GM19395 (cell line): ENCODE results near the gene FCHSD2.

Experiments
- ATAC-seq: cut with Tn5 transposase; IDR thresholded peaks from one replicate; pipeline ENCODE4 v1.9.1; 2021; ENCODE audit warnings: mild to moderate bottlenecking, moderate library complexity; ENCODE audit not compliant: unreplicated experiment

Gene FCHSD2

DNA sequence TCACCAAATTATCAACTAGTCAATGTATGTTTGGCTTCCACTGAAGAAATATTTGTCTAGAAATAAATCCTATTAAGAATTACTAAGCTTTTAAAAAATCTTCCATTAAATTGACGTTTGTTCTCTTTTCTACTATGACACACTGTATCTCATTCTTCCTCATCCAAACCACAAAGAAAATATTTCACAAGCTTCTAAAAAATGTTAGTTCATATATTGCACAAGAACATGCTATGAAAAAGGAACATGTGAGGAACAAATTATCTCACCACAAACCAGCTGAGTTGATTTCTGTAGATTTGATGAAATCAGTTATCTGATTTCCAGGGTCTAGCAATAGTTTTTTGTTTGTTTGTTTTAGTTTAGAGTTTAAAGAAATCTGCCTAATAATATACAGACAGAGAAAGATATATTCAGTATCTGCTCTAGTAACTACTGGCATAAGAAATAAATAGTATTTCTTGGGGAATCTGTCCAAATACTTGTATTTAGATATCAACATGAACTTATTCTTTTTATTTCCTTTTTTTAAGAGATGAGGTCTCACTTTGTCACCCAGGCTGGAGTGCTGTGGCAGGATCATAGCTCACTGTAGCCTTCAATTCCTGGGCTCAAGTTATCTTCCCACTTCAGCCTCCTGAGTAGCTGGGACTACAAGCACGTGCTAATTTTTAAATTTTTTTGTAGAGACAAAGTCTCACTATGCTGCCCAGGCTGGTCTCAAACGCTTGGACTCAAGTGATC, 166.2 kb downstream of the FCHSD2 start:
- ATAC-seq = no peak

DNA sequence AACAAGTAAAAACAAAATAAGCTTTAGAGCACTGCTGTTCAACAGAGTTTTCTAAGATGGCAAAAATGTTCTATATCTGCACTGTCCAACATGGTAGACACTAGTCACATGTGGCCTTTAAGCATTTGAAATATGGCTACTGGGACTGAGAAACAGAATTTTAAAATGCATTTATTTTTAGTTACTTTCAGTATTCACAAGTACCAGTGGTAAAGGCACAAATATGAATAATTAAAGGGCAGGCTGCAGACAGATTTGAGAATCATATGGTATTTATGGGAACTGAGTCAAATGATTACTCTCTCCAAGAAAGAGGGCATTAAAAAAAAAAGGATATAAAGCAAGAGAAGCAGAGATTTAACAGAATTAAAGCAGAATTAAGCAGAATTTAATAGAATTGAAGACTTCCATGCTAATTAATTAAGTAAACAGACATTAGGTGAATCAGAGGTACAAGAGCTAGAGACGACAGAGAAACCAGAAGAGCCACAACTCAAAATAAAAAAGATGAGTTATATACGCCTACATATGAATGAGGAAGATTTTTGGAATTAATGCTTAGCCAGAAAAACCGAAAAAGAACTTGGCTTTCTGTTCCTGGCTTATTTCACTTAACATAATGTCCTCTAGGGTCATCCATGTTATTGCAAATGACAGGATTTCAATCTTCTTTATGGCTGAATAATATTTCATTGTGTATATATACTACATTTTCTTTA, 167.5 kb downstream of the FCHSD2 start:
- no peak for ATAC-seq

DNA sequence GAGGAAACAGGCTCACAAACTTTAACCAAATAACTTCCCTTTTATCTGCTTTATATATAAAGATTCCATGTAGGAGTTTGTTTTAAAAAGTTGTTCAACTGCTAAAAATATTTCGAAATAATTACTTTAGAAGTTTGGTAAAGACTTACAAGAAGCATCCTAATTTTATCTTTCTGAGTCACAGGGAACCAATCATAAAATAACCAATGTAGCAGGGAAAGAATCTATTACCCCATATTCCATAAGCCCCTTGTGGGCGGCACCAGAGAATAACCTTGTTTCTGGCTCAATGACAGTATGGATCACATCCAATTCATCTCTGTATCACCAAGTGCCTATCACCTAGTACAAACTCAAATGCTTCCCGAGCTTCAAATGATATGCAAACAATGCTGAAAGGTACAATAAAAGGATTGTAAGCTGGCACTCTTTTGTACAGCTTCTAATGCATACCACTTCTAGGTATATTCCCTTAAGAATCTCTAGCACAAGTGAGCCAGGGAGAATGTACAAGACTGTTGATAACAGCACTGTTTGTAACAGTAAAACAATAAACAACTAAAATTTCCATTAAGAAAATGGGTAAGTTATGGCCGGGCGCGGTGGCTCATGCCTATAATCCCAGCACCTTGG, 169.5 kb downstream of the FCHSD2 start:
- ATAC-seq = no peak

DNA sequence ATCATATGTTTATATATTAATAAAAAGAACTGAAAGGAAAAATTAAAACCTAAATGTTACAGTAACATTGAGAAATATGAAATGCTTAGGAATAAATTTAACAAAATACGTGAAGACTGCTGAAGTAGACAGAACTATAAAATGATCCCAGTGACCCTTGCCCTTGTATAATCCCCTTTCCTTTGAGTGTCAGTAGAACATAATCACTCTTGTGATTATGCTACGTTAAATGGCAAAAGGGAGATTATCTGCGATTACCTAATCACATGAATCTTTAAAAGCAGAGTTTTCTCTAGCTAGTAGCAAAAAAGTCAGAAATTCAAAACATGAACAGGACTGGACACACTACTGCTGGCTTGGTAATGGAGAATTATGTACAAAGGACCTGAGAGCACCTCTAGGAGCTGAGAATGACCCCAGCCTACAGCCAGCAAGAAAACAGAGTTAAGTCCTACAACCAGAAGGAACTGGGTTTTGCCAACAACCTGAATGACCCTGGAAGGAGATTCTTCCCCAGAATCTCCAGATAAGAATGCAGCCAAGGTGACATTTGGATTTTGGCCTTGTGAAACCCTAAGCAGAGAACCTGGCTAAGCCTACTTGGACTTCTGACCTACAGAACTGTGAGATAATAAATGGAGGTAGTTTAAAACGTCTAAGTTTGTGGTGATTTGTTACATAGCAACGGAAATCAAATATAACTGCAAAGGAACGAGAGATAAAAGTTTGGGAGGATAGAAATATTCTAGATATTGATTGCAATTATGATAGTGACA, 170.7 kb downstream of the FCHSD2 start:
- no peak for ATAC-seq

DNA sequence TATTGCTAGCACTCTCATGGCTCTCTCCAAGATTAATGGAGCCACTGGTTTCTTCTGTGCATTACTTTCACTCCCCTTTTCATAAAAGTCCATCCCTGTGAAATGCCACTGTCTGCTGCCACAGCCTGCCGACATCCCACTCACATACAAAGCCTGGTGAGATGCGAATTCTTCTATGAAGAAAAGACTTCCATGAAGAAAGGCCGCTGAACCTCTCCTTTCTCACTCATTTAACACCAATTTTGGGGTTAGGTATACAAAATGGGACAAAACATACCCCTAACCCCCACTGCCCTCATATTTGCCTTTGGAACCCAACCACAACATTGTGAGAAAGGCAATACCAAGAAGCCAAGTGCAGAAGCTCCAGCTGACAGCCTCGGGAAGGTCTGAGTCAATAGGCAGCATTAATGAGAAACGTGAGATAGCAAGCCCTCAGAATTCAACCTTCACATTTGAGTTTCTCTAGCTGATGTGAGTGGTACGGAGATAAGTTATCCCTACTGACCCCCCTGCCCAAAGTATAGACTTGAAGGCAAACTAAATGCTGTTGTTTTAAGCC, 171.5 kb downstream of the FCHSD2 start:
- ATAC-seq = no peak

DNA sequence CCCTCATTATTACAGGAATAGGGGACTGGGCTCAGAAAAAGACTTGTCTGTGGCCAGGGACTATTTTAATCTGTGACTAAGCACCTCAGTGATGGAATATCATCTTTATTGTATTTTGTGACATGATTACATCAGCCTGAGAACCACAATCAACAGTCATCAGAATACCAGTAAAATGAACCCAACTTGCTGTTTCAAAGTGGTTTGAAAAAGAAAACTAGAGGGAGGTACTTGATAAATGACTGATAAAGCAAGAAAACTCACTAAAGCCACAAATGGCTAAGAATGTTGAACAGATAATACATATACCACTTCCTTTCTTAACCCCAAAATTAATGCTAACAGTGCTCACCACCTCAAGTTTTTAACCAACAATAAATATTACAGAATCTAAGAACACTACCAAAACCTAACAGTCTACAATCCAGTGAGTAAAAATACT, 172.2 kb downstream of the FCHSD2 start:
- peak; percentile 83 for ATAC-seq

DNA sequence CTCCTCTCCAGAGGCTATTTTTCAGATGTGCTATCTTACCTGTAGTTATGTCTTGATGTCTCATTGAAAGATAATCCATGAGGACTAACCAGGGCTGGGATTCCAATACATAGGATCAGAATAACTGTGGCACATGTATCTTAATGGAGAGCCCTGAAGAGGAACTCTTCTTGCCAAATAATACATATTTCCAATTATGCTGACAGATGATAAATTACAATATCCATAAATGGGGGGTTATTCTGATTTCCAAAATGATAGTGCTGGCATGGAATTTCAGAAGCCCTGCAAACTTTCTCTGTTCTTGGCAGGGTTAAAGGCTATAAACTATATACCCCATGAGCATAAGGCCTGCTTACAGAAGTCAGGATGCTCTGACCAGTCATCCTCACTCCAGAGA, 173.7 kb downstream of the FCHSD2 start:
- no peak for ATAC-seq

DNA sequence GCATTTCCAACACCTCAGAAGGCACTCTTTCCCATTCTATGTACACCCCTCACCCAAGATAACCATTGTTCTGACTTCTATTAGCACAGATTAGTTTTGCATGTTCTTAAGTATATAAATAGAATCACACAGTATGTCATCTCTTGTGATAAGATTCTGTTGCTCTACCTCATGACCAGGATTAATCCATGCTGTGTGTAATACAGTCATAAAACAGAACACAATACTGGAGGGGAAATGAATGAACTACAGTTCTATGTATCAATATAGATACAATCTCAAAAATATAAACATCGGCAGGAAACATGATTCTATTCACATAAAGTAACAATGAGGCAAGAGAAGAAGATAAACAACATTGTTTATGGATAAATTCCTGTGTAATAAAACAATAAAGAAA, 176.4 kb downstream of the FCHSD2 start:
- no peak for ATAC-seq

DNA sequence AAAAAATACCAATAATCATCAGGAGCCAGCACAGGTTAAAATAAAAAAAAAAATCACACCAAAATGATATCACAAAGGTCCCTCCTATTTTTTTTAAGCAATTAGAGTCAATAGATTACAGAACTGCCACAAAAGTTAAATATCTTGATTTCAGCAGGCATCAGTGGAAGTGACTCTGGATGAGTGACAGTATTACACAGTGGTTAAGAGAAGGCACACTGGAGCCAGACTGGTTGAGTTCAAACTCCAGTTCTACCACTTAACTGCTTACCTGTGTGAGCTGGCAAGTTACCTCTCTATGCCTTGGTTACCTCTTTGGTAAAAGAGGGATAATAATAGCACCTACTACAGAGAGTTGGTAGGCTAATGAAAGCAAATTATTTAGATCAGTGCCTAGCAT, 179.4 kb downstream of the FCHSD2 start:
- no peak for ATAC-seq

- no peak for ATAC-seq
Observed at GRCh38 chr11:72962084-72962483, 180.0 kb downstream of the FCHSD2 start.

GRCh38 chr11:72959998-72960731, 182.0 kb downstream of the FCHSD2 start:
- no peak for ATAC-seq

GRCh38 chr11:72958791-72959190, 183.3 kb downstream of the FCHSD2 start:
- no peak for ATAC-seq

DNA sequence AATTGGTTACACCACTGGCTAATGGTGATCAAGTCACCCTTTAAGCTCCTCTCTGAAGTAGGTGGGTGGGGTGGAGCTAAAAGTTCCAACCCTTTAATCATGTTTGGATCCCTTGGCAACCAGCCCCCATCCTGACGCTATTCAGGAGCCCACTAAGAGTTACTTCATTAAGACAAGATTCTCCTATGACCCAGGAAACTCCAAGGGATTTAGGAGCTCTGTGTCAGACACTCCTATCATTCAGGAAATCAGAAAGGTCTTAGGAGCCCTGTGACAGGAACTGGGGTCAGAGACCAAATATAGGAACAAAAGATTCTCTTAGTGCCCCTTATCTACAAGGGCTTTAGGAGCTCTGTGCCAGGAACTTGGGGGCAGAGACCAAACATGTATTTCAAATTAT, 186.7 kb downstream of the FCHSD2 start:
- no peak for ATAC-seq

GRCh38 chr11:72954860-72955259, 187.3 kb downstream of the FCHSD2 start:
- no peak for ATAC-seq

- ATAC-seq = no peak
Observed at GRCh38 chr11:72953637-72954036, 188.5 kb downstream of the FCHSD2 start.

DNA sequence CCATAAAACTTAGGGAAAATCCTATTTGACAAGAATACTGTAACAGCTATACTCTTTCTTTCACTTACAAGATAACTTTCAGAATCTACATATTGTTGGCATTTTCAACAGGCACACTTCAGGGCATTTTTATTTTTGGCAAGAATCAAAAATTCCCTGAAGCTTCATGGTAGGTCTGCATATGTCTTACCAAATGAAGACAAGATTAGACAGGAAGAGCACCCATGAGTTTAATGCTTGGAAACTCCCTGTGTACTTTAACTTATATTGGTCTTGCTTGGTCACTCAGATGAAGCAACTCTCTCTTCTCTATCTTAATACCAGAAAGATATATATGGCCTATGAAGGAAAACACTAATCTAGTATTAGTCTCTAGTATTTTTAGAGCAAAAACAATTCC, 190.2 kb downstream of the FCHSD2 start:
- ATAC-seq = no peak

- ATAC-seq = no peak
Observed at GRCh38 chr11:72951193-72951592, 190.9 kb downstream of the FCHSD2 start.

DNA sequence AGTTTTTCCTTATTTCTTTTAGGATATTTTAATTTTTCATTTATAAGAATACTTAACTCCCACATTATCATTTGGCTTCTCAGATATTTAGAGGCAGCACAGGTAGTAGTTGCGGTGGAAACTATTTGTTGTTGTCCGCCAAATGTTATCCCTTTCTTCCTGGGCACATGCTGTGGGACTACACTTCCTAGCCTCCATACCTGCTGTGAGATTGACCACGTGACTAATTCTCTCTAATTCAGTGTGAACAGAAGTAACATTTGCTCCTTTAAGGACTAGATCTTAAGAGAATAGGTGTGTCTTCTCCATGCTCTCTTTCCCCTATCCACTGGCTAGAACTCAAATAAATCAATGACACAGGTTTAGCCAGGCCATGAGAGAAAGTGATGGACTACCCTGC, 191.4 kb downstream of the FCHSD2 start:
- ATAC-seq = no peak

DNA sequence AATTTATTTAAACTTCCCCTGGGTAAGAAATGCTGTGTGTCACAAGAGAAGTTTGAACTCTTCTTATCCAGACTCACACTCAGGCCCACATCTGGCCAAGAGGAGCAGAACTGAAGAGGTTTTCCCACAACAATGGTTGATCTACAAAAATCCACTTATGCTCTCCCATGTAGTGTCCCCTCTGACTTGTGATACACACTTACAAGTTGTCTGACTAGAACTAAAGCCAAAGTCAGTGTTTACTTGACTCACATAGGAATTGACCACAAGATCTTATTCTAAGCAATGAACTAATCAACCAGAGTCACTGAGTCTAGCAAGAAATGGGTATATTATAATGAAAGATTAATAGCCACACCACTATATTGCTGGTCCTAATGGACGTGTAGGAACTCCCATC, 194.9 kb downstream of the FCHSD2 start:
- no peak for ATAC-seq

DNA sequence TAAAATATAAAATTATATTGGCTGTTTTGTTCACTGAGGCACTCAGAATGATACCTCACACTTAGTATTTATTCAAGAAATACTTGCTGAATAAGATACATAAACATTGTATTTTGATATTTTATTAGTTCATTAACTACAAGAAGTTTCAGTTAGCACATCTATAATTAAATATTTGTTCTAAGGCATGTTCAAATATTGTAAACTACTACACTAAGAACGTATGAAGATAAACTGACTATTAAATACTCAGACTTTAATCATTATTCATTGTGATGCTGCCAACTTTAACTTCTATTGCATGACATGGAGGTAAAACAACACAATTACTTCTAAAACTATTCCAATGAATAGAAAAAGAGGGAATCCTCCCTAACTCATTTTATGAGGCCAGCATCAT, 198.5 kb downstream of the FCHSD2 start:
- no peak for ATAC-seq
